ENCODE data around the gene TNFRSF14.
A peak's percentile ranks its signal among the peaks of the same experiment; 100 is the strongest.
"Not testable (repeated sequence)": the region's sequence is repeated elsewhere in the genome, so short reads cannot be mapped to it uniquely, and the experiment has no call there.

The TNFRSF14 gene

GRCh38 chr1:2545754-2546514, 10.2 kb upstream of the TNFRSF14 start:
- TF ChIP-seq CTCF (IDR thresholded peaks at IDR 0.05) (no peak), ZFX (IDR thresholded peaks at IDR 0.05; ENCODE audit: borderline replicate concordance) (no peak)
- peak overlapping the region; percentile 99 for H3K27ac ChIP-seq

- no peak for TF ChIP-seq ZFX (IDR thresholded peaks at IDR 0.05; ENCODE audit: borderline replicate concordance)
- no peak for TF ChIP-seq CTCF (IDR thresholded peaks at IDR 0.05)
- H3K27ac ChIP-seq, result peak overlapping the region; percentile 99
Observed at GRCh38 chr1:2546515-2547209, 9.5 kb upstream of the TNFRSF14 start.

- H3K27ac ChIP-seq, result peak overlapping the region; percentile 99
Observed at GRCh38 chr1:2547210-2548067, 8.7 kb upstream of the TNFRSF14 start.

GRCh38 chr1:2548068-2548589, 8.0 kb upstream of the TNFRSF14 start:
- TF ChIP-seq CTCF (IDR thresholded peaks at IDR 0.05) (peak; percentile 96), ZFX (IDR thresholded peaks at IDR 0.05; ENCODE audit: borderline replicate concordance) (no peak)
- peak overlapping the region; percentile 99 for H3K27ac ChIP-seq

More at GRCh38 chr1:2547210-2548067, 8.7 kb upstream of the TNFRSF14 start:
- TF ChIP-seq CTCF (IDR thresholded peaks at IDR 0.05) (no peak), ZFX (IDR thresholded peaks at IDR 0.05; ENCODE audit: borderline replicate concordance) (no peak)

- H3K27ac ChIP-seq, result peak overlapping the region; percentile 99
Observed at GRCh38 chr1:2549367-2550029, 6.7 kb upstream of the TNFRSF14 start.

- not testable (repeated sequence) for H3K27ac ChIP-seq
Observed at GRCh38 chr1:2550309-2550861, 5.8 kb upstream of the TNFRSF14 start.

- H3K27ac ChIP-seq, result not testable (repeated sequence)
Observed at GRCh38 chr1:2551544-2551943, 4.6 kb upstream of the TNFRSF14 start.

- H3K27ac ChIP-seq, result no peak overlapping the region
- TF ChIP-seq CTCF (IDR thresholded peaks at IDR 0.05) (no peak), ZFX (IDR thresholded peaks at IDR 0.05; ENCODE audit: borderline replicate concordance) (no peak)
Observed at GRCh38 chr1:2552189-2552588, 4.0 kb upstream of the TNFRSF14 start.

- not testable (repeated sequence) for H3K27ac ChIP-seq
Observed at GRCh38 chr1:2553076-2553475, 3.1 kb upstream of the TNFRSF14 start.

Measured in 22Rv1 (cell line).